RKO (cell line): ENCODE data around the gene ZNF638.

Source experiments
- DNase-seq: peaks from one replicate; pipeline ENCODE4 v3.0.0-alpha.2; 2016; ENCODE audit warnings: low spot score

Gene ZNF638

DNA sequence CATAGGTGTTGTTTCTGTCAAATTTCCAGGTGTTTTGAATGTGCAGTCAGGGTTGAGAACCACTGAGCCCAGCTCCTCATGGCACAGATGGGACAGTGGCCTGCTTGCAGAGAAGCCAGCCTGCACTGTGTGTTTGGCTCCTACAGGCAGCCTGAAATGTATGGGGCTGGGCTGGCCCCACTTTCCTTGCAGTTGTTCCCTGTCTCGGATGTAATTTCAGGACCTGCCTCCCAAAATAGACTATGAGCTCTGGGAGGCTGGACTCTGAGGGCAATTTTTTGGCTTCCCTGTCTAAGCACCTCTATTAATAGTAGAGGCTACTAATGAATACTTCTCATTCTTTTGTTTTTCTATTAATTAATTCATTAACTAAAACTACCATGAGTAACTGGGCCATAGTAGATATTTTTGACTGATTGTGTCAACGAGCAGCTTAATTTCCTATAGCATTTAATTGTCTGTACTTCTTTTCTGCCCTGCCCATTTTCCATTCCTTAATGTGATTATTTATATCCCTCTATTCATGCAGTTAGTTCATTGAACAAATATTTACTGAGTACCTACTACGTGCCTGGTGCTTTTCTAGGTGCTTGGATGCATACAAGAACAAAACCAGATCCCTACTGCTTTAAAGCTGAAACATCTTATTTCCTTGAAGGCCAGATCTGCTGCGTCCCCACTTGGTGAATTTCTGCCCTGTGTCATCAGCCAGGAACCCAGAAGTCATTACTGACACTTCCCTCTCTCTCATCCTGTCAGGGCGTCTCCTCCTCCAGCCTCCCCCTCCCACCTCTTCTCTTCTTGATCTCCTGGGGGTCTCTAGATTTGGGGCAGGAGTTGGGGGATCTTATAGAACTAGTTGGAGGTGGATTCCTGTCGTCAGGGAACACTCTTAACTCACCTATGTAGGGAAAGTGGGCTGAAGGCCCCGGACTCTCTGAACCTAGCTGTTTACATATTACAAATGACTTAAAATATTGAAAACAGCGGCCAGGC, 138.1 kb downstream of the ZNF638 start:
- DNase-seq: no peak

DNA sequence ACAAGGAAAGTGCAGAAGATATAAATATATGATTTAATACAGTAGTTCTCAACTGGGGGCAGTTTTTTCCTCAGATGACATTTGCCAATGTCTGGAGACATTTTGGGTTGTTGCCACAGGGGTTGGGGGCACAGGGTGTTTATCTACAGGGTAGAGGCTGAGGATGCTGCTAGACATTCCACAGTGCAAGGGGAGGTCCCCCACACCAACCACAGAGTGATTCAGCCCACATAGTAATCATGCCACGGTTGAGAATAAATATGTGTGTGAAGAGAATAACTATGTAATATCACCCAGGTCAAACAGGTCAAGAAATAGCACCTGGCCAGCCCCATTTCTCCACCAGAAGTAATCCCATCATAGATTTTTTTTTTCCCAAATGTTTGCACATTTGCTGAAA, 139.7 kb downstream of the ZNF638 start:
- no peak for DNase-seq

DNA sequence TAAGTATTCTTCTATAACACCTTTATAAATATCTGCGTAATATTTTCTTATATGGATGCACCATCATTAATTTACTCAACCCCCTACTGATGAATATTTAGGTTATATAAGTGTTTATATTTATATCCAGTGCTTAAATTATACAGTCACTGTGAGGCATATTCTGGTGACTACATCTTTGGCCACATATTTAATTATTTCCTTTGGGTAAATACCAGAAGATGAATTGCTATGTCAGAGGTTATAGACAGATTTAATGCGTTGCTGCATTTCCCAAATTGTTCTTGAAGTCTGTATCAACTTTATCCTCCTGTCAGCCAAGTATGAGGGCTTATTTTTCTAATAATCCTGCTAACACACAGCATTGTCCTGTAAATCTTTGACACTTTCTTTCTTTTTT, 140.4 kb downstream of the ZNF638 start:
- DNase-seq: no peak

DNA sequence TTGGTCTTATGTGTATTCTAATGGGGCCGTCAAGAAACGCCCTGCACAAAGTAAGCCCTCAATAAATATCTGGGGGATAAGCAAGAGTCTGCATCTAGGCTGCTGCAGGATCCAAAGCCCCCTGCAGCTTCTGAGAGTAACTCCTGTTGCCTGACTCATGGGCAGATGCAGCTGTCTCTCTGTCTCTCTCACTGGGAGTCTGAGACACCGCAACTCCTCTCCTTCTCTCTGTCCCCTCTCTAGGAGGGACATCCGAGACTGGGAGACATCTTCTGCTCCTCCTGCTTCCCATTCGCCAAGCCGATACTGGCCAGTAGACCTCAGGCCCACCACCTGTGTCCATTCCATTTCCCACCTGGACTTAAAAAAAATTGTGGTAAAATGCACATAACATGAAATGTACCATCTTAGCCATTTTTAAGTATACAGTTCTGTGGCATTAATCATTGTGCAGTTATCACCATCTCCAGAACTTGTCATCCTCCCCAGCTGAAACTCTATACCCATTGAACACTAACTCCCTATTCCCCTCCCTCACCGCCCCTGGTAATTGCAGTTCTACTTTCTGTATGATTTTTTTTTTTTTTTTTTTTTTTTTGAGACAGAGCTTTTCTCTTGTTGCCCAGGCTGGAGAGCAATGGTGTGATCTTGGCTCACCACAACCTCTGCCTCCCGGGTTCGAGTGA, 141.9 kb downstream of the ZNF638 start:
- no peak for DNase-seq

DNA sequence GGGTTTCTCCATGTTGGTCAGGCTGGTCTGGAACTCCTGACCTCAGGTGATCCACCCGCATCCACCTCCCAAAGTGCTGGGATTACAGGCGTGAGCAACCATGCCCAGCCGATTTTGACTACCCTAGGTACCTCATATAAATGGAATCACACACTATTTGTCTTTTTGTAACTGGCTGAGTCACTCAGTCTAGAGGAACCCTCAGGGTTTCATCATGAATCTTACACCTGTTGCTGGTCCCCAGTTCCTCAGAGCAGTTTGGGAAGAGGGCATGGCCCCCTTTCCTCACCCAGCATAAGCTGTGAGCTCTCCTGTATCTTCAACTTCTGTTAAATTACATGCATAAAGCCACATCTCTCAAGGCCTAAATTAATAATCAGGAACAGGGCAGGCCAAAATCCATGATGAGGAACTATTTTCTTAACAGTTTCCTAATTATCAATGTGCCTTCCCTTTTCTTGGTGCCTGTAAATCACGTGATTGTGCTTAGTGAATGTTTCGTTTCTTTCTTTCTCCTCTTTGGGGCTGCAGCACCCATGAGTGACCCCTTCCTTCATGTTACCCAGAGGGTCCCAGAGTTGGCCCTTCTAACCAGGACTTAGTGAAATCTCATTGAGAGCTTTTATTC, 142.6 kb downstream of the ZNF638 start:
- DNase-seq: no peak

DNA sequence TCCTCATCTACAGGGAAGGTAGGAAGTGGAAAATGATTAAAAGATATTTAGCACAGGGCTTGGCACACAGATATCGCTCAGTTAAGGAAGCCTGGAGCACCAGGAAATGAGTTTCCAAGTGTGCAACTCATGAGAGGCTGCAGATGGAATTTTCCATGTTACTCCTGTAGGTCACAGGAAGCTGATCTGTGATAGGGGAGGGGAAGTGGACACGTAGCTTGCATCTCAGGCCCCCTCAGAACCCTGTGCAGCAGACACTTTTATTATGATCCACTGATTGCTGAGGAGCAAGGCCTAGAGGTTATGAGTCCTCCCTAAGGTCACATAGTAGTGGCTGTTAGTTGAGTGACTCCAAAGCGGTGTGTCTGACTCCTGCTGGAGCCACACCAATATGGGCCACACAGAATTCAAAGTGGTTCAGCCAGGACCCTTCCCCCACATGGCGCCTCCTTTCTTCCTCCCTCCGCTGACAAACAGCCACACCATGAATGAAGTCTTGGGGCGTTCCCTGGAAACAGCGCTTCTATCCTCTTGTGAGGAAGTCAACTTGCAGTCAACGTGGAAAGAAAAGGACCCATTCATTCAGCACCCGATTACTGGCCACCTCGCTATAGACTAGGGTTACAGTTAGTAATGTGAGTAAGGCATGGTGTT, 143.3 kb downstream of the ZNF638 start:
- no peak for DNase-seq

DNA sequence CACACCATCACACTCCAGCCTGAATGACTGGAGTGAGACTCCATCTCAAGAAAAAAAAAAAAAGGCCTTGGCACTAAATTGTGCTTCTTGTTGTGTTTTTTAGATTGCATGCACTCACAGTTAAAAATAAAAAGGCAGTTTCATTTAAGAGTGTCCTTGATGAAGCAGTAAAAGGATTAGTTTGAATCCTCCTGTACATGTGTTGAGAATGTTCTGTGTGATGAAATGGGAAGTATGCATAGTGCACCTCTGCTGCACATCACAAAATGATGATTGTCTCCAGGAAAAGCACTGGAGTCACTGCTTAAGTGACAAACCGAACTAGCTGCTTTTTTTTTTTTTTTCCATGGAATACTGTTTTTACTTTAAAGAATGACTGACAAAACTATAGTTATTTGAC, 144.9 kb downstream of the ZNF638 start:
- DNase-seq: no peak

DNA sequence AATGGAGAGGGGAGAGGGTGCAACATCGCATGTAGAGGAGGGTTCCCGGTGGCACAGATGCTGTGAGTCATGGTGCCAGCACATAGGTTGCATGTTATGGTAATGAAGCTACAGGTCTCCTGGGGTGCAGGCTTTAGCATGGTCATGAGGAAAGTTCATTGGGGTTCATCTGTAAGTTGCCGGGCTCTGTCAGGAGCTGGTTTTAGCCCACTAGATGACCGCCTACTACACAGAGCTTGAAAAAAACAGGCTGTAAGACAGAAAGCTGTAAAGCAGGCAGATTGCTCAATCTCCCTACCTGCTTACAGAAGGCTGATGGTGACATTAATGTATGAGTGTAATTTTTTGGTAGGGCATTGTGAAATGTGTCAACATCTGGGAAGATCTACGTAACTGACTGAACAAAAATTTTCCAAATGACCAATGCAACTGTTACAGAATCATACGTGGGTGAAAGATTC, 145.7 kb downstream of the ZNF638 start:
- DNase-seq: no peak

DNA sequence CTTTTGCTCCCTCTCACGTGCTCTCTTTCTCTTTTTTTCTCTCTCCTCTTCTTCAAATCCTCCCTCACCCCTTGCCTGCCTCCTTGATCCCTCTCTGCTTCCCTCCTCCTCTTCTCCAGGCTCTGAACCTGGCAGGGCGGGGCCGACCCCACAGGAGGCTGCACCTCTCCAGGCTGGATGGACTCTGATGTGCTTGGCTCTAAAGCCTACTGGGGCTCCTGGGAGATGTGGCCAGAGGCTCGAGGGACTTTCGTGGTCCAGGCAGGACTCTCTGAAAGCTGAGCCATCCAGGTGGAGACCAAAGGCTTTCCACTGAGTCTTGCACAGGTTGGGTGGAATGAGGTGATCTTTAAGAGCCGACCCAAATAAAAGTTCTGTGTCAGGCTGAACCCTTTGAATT, 147.2 kb downstream of the ZNF638 start:
- no peak for DNase-seq

DNA sequence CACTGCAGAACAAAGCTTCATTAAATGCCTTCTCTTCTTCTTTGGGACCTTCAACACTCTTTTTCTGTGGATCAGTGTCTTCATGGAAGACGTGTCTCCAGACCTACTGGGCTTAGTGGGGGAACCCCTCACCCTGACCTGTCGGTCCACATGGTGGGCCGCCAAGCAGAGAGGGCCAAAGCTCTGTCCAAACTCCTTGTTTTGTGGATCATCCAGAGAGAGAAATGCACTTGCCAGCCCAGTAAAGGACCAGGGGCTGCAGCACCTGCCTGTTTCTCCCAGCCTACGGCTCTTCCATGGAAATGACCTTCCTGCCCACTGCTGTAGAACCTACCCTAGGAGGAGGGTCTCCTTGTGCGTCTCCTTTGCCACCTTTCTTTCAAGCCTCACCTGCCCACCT, 147.7 kb downstream of the ZNF638 start:
- DNase-seq: no peak

DNA sequence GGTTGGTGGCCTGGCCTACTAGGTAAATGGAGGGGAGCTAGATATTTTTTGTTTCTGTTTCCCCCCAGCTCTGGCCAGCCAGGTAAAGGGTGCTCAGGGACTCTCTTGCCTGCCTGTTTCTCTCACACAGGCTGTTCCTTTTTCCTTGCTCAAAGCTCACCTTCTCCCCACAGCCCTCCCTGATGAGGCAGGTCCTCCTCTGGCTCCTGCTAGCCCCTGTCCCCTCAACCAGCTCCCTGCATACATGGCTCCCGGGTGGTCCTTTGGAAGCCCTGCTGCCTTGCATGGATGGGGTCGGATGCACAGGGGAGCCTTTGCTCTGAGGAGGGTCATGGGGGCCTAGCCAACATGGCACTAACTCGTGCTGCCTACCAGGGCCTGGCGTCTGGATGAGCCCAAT, 149.5 kb downstream of the ZNF638 start:
- DNase-seq: no peak

DNA sequence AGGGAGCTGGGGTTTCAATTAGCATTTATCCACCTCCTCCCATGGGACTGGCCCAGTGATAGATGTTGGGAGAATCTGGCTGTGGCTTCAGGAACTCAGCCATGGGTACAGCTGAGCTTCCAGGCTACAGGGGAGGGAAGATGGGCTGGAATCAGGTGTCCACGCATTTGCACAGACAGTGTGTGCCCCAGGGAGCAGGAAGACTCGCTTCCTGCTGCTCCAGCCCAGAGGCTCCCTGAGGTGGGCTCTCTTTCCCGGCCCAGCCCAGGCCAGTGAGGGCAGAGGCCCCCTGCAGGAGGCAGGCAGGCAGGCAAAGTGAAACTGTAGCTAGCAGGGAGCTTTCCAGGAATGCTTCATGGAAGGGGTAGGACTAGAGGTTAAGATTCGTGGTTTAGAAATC, 150.5 kb downstream of the ZNF638 start:
- DNase-seq: no peak

DNA sequence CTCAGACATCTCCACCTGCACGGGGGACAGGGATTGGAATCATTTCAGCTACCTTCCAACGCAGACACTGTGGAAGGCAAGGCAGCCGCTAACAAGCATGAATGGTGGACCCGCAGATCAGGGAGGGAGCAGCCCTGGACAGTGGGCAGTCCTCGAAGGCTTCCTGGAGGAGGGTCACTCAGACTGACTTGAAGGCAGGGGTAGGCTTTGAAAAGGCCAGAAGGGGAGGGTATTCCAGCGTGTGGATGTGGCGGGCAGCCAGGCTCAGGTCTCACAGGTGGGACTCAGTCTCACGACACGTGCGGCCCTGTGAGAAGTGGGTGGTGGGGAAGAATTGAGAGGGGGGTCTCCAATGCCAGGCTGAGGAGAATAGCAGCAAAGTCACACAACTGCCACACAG, 151.7 kb downstream of the ZNF638 start:
- no peak for DNase-seq

DNA sequence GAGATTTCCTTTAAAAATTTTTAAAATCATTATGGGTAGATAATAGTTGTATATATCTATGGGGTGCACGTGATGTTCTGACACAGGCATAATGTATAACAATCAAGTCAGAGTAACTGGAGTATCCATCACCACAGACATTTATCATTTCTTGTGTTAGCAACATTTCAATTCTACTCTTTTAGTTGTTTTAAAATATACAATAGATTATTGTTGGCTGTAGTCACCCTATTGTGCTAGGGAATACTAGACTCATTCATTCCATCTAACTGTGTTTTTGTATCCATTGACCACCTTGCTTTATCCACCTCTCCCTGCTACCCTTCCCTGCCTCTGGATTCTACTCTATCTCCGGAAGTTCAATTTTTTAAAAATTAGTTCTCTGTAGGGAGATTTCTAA, 152.8 kb downstream of the ZNF638 start:
- DNase-seq: no peak
